Stimulated activated memory B cell treated with anti-CD40 and anti-IgM and Interleukin-4, amounts not matched to agents 10 μg/mL and 1 μg/mL and 100 μg/mL, for 72 hours (primary cell): ENCODE results near the gene ITIH1.
"Not testable (repeated sequence)": the region's sequence is repeated elsewhere in the genome, so short reads cannot be mapped to it uniquely, and the experiment has no call there.

Experiments used
- ATAC-seq: fragments of 150-1000 bp; cut with Tn5 transposase; 2 replicates; pipeline ENCODE4 v1.10.0; 2021
- H3K27ac Mint-ChIP-seq: one replicate; pipeline ENCODE4 v1.8.0; 2022; ENCODE audit warnings: mild to moderate bottlenecking, mixed read lengths
- H3K27me3 Mint-ChIP-seq: one replicate; pipeline ENCODE4 v1.8.0; 2022; ENCODE audit warnings: mixed read lengths
- H3K36me3 Mint-ChIP-seq: one replicate; pipeline ENCODE4 v1.8.0; 2022; ENCODE audit warnings: mixed read lengths
- H3K4me1 Mint-ChIP-seq: one replicate; pipeline ENCODE4 v1.8.0; 2022; ENCODE audit warnings: mixed read lengths
- H3K4me3 Mint-ChIP-seq: one replicate; pipeline ENCODE4 v1.8.0; 2022; ENCODE audit warnings: mild to moderate bottlenecking, moderate library complexity, mixed read lengths
- H3K9me3 Mint-ChIP-seq: one replicate; pipeline ENCODE4 v1.8.0; 2022; ENCODE audit warnings: mixed read lengths

The ITIH1 gene

GRCh38 chr3:52770496-52771333 is 6.7 kb upstream of the ITIH1 start, which contains the start of gene NEK4:
Gene NEK4 (minus strand): TSS chr3:52770940. CDS start chr3:52770746, 194 bp downstream.
- ATAC-seq: peak; percentile 99
- peaks cover 5% of the 10 kb centered on the region for H3K36me3 Mint-ChIP-seq
- H3K4me3 Mint-ChIP-seq: peak within 1 kb of the TSS; percentile 75
- H3K27ac Mint-ChIP-seq: peak within 1 kb of the TSS; percentile 91
- no peaks in the 10 kb centered on the region for H3K27me3 Mint-ChIP-seq
- peaks cover 21% of the 10 kb centered on the region for H3K4me1 Mint-ChIP-seq
- H3K9me3 Mint-ChIP-seq: no peaks in the 10 kb centered on the region

GRCh38 chr3:52771334-52771681 is 6.1 kb upstream of the ITIH1 start:
- H3K36me3 Mint-ChIP-seq: no peaks in the 10 kb centered on the region
- peak overlapping the region; percentile 75 for H3K4me3 Mint-ChIP-seq
- H3K27me3 Mint-ChIP-seq: no peaks in the 10 kb centered on the region
- H3K4me1 Mint-ChIP-seq: peaks cover 21% of the 10 kb centered on the region
- peak overlapping the region; percentile 91 for H3K27ac Mint-ChIP-seq
- no peaks in the 10 kb centered on the region for H3K9me3 Mint-ChIP-seq
- ATAC-seq: peak; percentile 24

GRCh38 chr3:52771702-52772101 is 5.7 kb upstream of the ITIH1 start:
- H3K9me3 Mint-ChIP-seq: no peaks in the 10 kb centered on the region
- H3K27ac Mint-ChIP-seq: peak overlapping the region; percentile 91
- peak overlapping the region; percentile 75 for H3K4me3 Mint-ChIP-seq
- H3K4me1 Mint-ChIP-seq: peaks cover 21% of the 10 kb centered on the region
- no peaks in the 10 kb centered on the region for H3K27me3 Mint-ChIP-seq
- ATAC-seq: no peak
- H3K36me3 Mint-ChIP-seq: no peaks in the 10 kb centered on the region

GRCh38 chr3:52773361-52774065 is 3.9 kb upstream of the ITIH1 start:
- no peaks in the 10 kb centered on the region for H3K27me3 Mint-ChIP-seq
- H3K4me3 Mint-ChIP-seq: no peak overlapping the region
- H3K36me3 Mint-ChIP-seq: no peaks in the 10 kb centered on the region
- no peak overlapping the region for H3K27ac Mint-ChIP-seq
- H3K9me3 Mint-ChIP-seq: no peaks in the 10 kb centered on the region
- H3K4me1 Mint-ChIP-seq: peaks cover 21% of the 10 kb centered on the region
- no peak for ATAC-seq

GRCh38 chr3:52774066-52774713 is 3.2 kb upstream of the ITIH1 start:
- Mint-ChIP-seq H3K9me3 (no peaks in the 10 kb centered on the region), H3K27ac (peak overlapping the region; percentile 2), H3K27me3 (no peaks in the 10 kb centered on the region), H3K4me1 (peaks cover 23% of the 10 kb centered on the region), H3K4me3 (no peak overlapping the region), H3K36me3 (no peaks in the 10 kb centered on the region)
- no peak for ATAC-seq

- no peak for ATAC-seq
- H3K9me3 Mint-ChIP-seq: no peaks in the 10 kb centered on the region
- H3K4me1 Mint-ChIP-seq: peaks cover 23% of the 10 kb centered on the region
- H3K4me3 Mint-ChIP-seq: no peak overlapping the region
- H3K36me3 Mint-ChIP-seq: no peaks in the 10 kb centered on the region
- H3K27ac Mint-ChIP-seq: peak overlapping the region; percentile 2
- no peaks in the 10 kb centered on the region for H3K27me3 Mint-ChIP-seq
These were observed 2.2 kb upstream of the ITIH1 start for GRCh38 chr3:52774901-52775864.

GRCh38 chr3:52775877-52776276 is 1.5 kb upstream of the ITIH1 start:
- Mint-ChIP-seq H3K27ac (no peak overlapping the region), H3K27me3 (no peaks in the 10 kb centered on the region), H3K36me3 (no peaks in the 10 kb centered on the region), H3K4me3 (no peak overlapping the region), H3K4me1 (peaks cover 23% of the 10 kb centered on the region), H3K9me3 (no peaks in the 10 kb centered on the region)
- ATAC-seq: no peak

- not testable (repeated sequence) for H3K36me3 Mint-ChIP-seq, H3K9me3 Mint-ChIP-seq, H3K27me3 Mint-ChIP-seq, H3K27ac Mint-ChIP-seq, H3K4me3 Mint-ChIP-seq, ATAC-seq
- H3K4me1 Mint-ChIP-seq: peaks cover 23% of the 10 kb centered on the region
These were observed 913 bp upstream of the ITIH1 start for GRCh38 chr3:52776486-52776885.

GRCh38 chr3:52777959-52778805 is 783 bp downstream of the ITIH1 start:
- Mint-ChIP-seq H3K4me3 (no peak overlapping the region), H3K27me3 (no peaks in the 10 kb centered on the region), H3K27ac (peak overlapping the region; percentile 90), H3K9me3 (no peaks in the 10 kb centered on the region), H3K4me1 (peaks cover 20% of the 10 kb centered on the region), H3K36me3 (no peaks in the 10 kb centered on the region)
- ATAC-seq: no peak

- H3K27ac Mint-ChIP-seq: peak overlapping the region; percentile 90
- no peaks in the 10 kb centered on the region for H3K36me3 Mint-ChIP-seq
- H3K4me1 Mint-ChIP-seq: peaks cover 20% of the 10 kb centered on the region
- H3K9me3 Mint-ChIP-seq: no peaks in the 10 kb centered on the region
- H3K4me3 Mint-ChIP-seq: no peak overlapping the region
- no peaks in the 10 kb centered on the region for H3K27me3 Mint-ChIP-seq
- ATAC-seq: peak; percentile 90
These were observed 1.8 kb downstream of the ITIH1 start for GRCh38 chr3:52779011-52779836.

- Mint-ChIP-seq H3K27me3 (no peaks in the 10 kb centered on the region), H3K36me3 (no peaks in the 10 kb centered on the region), H3K4me1 (peaks cover 20% of the 10 kb centered on the region), H3K27ac (peak overlapping the region; percentile 90), H3K9me3 (no peaks in the 10 kb centered on the region), H3K4me3 (no peak overlapping the region)
- no peak for ATAC-seq
These were observed 2.6 kb downstream of the ITIH1 start for GRCh38 chr3:52779837-52780585.

GRCh38 chr3:52781741-52782140 is 4.3 kb downstream of the ITIH1 start:
- H3K27ac Mint-ChIP-seq: no peak overlapping the region
- H3K27me3 Mint-ChIP-seq: no peaks in the 10 kb centered on the region
- H3K4me1 Mint-ChIP-seq: peaks cover 20% of the 10 kb centered on the region
- no peaks in the 10 kb centered on the region for H3K9me3 Mint-ChIP-seq
- no peaks in the 10 kb centered on the region for H3K36me3 Mint-ChIP-seq
- no peak overlapping the region for H3K4me3 Mint-ChIP-seq
- ATAC-seq: no peak
